EL (cell line): ENCODE measurements around the gene RANBP6.
"Not testable (repeated sequence)": the region's sequence is repeated elsewhere in the genome, so short reads cannot be mapped to it uniquely, and the experiment has no call there.

Experiments used
- DNase-seq: peaks from one replicate; pipeline ENCODE4 v3.0.0-alpha.2; 2016

The RANBP6 gene

DNA sequence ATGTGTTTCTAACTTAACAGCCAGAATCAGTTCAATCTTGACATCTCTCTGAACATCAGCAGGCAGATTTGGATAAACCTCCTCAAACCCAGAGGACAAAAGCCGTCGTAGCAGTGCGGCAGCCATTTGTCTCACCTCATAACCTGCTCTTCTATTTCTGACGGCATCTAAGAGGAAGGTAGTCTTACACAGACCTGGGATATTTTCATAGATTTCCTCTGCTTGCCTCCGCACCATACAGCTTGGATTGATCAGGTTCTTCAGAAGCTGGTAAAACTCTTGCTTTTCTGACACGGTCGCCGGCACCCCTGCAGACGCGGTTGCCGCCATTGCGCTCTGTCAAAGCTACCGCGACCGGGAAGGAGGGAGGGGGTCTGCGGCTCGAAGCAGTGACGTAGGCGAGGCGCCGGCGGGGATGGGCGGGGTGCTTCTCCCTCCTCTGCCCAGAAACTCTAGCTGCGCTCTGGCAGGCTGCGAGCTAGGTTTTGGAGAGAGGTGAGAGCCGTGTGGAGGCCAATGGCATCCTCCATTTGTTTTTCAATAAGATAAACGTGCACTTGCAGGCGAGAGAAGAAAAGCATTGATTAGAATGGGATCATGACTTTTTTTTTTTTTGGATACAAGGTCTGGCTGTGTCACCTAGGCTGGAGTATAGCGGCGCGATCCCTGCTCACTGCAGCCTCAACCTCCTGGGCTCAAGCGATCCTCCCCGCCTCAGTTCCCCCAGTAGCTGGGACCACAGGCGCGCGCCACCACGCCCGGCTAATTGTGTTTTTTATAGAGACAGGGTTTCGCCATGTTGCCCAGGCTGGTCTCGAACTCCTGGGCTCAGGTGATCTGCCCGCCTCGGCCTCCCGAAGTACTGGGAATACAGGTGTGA is at the start of gene RANBP6:
TSS of gene RANBP6 (minus strand) at position 347 of the 880 bp plus-strand sequence. CDS start at position 330, 17 bp downstream.
- peak; percentile 85 for DNase-seq

DNA sequence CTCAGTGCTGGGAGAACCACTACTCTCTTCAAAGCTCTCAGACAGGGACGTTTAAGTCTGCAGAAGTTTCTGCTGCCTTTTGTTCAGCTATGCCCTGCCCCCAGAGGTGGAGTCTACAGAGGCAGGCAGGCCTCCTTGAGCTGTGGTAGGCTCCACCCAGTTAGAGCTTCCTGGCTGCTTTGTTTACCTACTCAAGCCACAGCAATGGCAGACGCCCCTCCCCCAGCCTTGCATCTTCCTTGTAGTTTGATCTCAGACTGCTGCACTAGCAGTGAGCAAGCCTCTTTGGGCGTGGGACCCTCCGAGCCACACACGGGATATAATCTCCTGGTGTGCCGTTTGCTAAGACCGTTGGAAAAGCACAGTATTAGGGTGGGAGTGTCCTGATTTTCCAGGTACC is 47.7 kb upstream of the RANBP6 start:
- not testable (repeated sequence) for DNase-seq

DNA sequence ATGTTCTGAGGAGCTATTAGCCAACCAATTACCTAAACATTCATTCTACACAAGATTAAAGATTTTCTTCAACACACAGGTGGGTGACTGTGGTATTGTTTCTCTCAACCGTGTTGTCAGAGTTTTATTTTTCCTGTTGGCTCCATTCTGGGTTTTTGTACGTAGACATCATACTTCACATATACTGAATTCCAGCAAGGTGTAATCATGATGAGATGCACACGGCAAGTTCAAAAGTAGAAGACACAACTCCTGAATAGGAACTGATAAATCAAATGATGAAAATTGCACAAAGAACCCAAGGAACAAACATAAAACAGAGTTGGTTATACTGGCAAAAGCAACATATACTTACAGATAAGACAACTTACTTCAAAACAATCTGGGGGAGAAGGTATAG is 40.2 kb upstream of the RANBP6 start:
- no peak for DNase-seq

DNA sequence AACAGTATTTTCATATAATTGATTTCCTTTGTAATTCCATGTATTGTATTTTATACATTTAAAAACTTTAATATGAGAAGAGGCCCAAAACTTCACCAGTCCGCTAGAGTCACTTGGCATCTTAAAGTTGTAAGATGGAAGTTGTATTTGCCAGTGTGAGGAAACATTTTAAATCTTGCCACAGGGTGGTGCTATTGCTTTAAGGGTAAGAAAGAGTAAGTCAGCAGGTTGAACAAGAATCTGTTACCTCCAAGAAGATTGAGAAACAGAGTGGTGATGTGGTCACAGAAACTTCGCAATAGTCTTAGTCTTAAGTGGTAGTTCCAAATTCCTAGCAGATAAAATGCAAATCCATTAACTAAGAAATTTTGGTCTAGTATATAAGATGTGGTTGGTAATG is 39.8 kb upstream of the RANBP6 start:
- peak; percentile 80 for DNase-seq

DNA sequence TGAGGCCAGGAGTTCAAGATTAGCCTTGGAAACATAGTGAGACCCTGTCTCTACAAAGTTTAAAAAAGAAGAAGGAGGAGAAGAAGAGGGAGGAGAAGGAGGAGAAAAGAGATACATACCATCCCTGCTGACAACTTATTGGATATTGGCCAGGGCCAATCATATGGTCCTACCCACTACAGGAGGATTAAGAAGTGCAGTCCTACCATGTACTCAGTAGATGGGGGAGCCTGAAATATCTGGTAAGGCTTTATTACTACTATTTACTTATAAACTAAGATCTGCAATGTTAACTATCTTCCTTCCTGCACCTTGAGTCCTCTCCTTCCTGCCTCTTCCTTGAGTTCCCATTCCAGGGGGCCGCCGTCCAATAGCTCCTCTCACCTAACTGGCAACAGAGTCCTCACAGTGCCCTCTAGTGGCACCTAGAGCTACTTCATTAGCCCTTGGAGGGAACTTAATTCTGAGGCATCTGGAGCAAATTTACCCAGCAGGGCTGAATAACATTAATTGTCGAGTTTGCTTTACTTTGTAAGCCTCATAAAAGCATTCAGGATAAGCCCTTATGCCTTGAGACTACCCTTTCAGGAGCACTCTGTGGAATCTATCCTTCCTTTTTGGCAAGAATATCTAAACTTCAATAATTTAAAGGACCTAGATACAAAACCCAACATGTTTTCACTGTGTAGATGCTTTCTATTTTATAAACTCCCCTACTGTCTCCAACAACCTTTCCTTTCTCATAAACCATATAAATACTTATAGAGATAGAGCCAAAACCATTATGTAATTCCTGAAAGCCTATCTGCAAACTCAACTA is 39.1 kb upstream of the RANBP6 start:
- DNase-seq: peak; percentile 72

DNA sequence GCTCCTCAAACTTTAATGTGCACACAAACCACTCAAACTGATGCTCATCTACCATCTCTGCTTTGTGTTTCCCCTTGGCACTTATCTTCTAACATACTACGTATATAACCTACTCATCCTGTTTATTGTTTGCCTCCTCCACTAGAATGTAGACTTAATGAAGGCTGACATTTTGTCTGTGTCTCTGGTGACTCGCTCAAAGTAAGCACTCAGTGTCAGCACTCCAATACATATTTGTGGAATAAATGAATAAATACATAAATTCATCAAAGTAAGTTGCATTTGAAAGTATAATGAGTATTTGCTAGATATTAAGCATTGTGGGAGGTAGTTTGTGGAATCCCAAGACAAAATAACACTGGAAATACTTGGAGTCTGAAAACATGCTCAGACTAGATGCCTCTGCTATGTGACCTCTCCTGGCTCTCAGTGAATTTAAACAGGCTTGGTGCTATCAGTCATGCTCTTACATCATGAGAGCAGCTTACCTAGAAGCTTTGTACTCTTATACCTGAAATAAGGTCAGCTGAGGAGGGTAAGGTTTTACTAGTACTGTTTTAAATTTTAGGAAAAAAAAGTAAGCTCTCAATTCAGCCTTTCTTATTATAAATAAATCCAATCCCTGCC is 37.0 kb upstream of the RANBP6 start:
- no peak for DNase-seq

DNA sequence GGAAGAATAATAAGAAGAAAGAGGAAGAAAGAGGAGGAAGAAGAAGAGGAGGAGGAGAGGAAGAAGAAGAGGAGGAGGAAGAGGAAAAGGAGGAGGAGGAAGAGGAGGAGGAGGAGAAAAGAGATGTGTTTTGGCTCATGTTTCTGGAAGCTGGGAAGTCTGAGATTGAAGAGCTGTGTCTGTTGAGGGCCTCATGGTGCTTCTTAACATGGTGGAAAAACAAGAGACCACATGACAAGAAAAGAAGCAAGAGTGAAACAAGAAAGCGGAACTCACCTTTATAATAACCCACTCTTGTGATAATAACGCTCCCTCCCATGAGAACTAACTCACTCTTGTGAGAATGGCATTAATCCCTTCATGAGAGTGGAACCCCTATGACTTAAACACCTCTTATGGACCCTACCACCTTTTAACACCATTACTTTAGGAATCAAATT is 36.1 kb upstream of the RANBP6 start:
- no peak for DNase-seq

DNA sequence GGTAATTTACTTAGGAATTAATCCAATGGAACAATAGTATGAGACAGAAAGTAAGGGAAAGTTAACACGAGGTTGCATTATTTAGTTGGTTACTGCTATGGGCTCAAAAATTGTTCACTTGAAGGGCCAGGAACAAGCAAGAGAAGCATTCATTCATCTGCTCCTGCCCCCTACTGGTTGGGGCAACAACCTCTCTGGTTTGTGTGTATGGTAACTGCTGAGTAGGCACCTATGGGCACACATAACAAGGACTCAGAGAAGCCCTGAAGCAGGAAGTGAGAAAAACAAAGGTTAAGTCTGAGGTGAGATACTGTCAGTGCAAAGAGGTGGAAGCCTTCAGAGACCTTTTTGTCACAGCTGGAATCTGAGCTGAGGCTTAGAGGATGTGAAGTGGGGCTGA is 34.4 kb upstream of the RANBP6 start:
- peak; percentile 26 for DNase-seq

DNA sequence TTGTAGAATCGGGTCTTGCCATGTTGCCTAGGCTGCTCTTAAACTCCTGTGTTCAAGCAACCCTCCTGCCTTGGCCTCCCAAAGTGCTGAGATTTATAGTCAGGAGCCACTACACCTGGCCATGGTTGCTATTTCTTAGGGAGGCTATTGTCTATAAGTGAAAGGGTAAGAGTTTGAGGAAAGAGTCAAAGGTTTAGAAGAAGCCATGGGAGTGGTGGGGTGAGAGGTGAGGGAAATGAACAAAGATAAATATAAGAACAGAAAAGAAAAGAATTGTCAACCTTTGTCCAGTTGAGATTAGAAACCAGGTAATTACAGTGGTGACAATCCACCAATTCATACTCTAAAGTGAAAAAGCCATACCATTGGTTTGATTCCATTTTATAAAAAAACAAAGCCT is 32.6 kb upstream of the RANBP6 start:
- DNase-seq: no peak

DNA sequence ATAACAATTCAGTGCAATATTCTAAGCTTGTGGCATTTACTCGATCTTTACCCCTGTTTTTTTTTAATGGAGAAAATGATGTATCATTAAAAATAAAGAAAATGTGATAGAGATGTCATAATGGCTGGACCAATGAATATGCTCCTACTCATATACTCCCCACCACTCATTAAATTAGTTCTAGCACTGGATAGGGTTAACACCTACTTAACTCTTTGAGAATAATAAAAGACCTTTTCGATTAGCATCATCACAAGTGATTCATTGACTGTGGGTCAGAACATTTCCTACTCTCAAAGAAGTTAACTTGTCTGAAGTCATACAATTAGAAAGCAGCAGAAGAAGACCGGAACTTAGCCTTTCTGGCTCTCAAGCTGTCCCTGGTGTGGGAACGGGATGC is 31.6 kb upstream of the RANBP6 start:
- no peak for DNase-seq

DNA sequence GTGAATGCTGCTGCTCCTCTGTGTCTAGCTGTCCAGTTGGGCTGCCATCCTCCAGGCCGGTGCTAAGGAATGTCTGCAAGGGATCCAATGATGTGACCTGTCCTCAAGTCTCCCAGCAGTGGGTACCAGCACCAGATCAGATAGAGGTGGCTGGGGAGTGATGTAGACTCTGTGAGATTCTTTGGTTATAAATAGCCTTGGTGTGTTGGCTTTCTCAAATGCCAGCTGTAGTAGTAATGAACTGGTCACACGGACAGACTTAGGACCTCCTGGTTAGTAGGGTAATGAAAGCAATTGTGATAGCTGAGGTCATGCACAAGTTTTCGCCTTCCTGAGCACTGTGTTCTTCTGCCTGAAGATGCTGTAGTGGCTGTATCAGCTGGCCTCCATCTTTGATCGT is 29.9 kb upstream of the RANBP6 start:
- no peak for DNase-seq

DNA sequence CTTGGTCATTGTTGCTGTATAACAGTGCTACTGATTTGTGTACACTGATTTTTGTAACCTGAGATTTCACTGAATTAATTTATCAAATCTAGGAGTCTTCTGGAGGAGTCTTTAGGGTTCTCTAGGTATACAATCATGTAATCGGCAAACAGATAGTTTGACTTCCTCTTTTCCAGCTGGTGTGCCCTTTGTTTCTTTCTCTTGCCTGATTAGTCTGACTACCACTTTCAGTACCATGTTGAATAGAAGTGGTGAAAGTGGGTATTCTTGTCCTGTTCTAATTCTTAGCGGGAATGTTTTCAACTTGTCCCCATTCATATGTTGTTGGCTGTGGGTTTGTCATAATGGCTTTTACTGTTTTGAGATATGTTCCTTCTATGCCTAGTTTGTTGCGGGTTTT is 24.7 kb upstream of the RANBP6 start:
- no peak for DNase-seq

DNA sequence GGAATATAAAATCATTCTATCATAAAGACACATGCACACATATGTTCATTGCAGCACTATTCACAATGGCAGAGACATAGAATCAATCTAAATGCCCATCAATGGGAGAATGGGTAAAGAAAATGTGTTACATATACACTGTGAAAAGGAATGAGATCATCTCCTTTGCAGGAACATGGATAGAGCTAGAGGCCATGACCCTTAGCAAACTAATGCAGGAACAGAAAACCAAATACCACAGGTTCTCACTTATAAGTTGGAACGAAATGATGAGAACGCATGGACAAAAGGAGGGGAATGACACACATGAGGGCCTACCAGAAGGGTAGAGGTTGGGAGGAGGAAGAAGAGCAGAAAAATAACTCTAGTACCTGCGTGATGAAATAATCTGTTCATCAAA is 21.0 kb upstream of the RANBP6 start:
- no peak for DNase-seq

DNA sequence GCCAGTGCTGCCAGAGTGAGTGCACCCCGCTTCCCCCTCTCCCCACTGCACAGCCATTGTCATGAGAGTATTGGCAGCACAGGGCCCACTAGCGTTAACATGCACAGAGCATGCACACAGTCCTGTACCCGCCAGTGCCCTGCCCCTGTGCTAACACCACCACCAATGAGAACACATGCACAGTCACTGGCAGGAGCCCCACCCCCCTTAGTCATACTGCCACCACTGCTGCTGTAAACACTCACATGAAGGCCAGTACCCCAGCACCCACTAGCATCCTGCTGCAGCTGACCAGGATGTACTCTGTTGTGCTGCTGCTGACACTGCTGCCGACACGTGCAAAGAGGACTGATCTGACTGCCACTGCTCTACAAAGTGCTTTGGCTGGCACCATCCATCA is 19.5 kb upstream of the RANBP6 start:
- peak; percentile 12 for DNase-seq

DNA sequence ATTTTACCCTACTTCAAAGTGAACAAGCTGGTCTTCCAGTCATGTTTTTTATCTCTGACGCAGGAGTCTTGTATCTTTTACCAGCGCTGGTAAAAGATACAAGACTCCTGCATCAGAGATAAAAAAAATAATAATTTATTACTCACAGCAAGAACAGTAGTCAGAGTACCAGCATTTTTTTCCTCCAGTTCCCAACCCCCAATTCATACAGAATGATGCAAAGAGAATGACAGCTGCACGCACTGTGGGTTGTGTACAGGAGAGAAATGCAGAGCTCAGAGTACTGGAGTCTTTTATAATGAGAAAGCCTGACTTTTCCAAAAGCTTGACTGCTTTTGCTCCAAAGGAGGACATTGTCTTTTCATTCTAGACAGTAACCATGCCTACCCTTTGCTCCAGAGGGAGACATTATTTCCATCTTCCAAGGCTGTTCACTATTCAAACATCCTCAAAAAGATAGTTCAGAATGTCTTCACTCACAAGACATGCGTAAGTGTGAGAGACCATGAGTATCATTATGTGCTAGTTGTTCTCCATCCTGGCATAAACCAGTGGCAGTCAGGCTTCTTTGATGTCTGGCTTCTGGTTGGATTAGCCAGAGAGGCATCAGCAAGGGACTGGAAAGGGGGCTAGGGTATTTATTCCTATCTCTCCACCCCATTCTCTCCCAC is 14.3 kb upstream of the RANBP6 start:
- no peak for DNase-seq

DNA sequence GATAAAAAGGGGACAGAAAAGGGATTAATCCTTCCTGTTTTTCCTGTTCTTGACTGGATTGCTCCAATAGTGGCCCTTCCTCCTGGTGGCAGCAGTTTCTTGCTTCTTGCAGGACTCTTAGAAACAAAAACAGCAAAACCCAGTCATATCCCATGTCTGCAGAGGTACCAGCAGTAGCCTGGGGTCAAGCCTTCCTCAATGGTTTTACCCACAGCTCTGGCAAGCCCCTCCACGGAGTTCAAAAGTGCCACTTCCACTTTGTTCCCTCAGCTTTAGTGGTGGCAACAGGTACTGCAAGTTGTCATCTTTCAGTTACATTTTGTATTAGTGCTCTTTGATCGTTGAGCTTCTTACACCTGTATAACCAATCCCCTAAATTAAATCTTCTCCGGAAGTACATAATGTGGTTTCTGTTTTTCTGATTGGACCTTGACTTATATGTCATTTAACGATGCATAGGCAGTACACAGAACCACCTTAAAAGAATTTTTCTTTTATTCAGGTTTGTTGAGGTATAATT is 8.7 kb upstream of the RANBP6 start:
- DNase-seq: peak; percentile 6

DNA sequence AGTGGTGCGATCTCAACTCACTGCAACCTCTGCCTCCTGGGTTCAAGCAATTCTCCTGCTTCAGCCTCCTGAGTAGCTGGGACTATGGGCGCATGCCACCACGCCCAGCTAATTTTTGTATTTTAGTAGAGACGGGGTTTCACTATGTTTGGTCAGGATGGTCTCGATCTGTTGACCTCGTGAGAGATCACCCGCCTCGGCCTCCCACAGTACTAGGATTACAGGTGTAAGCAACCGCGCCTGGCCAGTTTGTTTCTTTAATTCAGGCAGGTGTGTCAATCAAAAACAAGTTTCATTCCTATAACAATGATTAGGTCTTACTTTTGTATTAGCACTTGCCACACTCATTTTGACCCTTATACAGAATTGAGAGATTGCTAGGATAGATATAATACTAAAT is 1.6 kb upstream of the RANBP6 start:
- DNase-seq: not testable (repeated sequence)

DNA sequence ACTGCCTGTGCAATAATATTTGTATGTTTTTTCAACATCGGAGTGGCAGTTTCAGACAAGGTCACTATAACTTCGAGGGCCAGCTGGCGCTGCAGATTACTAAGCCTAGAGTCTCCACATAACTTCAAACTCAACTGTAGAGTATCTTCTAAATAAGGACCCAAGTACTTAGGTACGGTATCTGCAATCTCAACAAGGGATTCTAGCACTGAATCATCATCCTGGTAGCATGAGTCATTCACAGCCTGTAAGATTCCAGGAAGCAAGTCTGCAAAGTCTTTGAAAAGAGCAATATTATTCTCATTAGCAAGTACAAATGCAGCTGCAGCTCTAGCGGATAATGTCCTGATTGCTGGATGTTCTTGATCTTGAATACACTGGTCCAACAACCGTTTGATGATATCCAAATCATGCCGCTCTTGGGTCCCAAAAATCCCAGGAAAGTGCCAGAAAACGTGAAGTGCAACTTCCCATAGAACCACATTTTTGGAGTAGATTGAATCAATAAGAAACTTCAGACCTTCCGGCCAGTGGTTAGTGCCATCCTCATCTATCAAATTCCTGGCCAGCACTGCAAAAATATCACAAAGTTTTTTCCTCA is 654 bp downstream of the RANBP6 start:
- peak; percentile 76 for DNase-seq

DNA sequence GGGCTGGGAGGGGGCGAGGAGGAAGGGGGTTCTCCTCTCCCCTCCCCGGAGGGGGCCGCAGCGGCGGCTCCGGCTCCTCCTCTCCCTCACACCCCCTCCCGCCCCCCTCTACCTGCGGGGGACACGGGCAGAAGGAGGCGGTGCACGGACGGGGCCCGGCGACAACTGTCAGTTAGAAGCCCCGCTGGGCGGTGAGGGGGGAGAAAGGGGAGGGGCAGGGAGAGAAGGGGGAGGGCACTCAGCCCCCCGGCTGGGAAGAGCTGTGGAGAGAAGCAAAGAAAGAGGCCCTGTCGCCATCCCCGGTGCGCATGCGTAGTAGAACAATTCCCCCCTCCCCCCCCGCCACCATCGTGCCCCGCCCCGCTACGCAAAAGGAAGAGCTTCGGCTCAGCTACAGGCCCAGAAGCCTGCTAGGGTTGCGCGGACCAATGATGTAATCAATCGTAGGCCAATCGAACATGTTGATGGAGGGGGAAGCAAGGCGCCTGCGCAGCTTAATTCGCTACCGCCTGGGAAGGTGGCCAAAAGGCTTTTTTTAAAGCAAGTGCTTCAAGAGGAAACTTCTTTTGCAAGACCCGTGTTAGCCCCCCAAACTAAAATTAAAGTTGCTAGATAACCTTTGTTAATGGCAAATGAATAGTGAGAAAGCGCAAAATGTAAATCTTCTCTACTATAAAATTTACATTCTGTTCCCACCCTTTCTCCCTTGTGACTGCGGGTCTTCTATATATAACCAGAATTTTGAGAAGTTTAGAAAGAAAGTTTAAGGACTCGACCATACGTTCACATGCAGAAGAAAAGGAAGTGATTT is 7.0 kb downstream of the RANBP6 start:
- DNase-seq: peak; percentile 99

DNA sequence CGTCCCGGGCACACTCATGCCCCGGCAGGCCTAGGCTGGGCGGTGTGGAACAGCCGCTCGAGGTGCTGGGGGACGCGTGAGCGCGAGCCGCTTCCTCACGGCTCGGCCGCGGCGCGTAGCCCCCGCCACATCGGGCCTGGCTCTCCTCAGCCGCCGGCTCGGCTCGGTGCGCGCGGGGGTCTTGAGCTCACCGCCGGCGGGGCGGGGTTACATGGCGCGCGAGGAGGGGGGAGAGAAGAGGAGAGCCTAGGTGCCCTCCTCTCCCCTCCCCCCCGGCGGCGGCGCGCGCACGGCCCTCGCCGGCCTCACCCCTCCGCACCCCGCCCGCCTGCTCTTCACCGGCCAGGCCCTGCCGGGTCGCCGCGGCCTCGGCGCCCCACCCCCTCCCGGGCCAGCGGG is 7.7 kb downstream of the RANBP6 start:
- peak; percentile 59 for DNase-seq

DNA sequence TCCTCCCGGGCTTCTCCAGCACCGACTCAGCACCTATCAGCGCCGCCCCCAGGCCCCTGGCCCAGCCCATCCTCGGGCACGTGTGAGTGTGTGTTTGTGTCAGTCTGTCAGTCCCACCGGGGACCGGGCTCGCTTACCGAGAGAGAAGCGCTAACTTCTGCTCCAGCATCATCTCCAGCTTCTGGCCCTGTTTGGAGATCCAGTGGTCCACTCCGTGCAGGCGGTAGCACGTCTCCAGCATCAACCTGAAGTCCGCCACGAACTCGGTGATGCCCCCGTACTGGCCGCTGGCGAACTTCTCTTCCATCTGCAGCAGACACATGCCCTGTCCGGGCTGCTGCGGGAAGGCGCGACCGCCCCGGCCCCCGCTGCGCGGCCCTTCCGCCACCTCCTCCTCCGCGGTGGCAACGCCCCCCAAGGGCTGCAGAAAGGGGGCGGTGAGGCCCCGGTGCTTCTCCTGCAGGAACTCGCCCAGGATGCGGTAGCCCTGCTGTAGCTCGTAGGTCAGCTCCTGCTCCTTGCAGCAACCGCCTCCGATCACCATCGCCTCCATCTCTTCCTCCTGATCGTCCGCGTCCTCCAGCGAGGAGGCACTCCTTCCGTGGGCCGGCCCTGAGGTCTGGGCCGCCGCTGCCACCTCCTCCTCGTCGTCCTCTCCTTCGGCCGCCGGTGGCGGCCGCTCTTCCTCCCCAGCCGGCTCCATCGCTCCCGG is 8.2 kb downstream of the RANBP6 start:
- peak; percentile 88 for DNase-seq
